B cell (primary cell): ENCODE data around the gene CHCHD3. TPM values are rescaled to one million over a fixed set of nuclear protein-coding genes. Genes with fewer than 3 reads are reported as not detected.

Experiments used
- ATAC-seq: fragments of 200-7000 bp; cut with Tn5 transposase; one replicate; pipeline ENCODE4 v1.10.0; 2021; ENCODE audit warnings: low read depth, mild to moderate bottlenecking, moderate number of reproducible peaks, moderate library complexity
- CTCF ChIA-PET: fragments of 350-600 bp; sonication (Branson Sonifier 250); formaldehyde crosslinking; loops from one replicate; lab custom pipeline; 2021; ENCODE audit warnings: antibody characterized with exemption, inconsistent platforms; lab: Charles Lee
- POLR2A ChIA-PET: fragments of 350-600 bp; sonication (Branson Sonifier 250); formaldehyde crosslinking; loops from one replicate; lab custom pipeline; 2021; ENCODE audit warnings: antibody characterized with exemption; lab: Charles Lee
- DNase-seq: peaks from one replicate; pipeline ENCODE4 v3.0.0; 2013
- H2AFZ ChIP-seq: 2 replicates; pipeline ENCODE4 v1.6.1; 2012; ENCODE audit warnings: mild to moderate bottlenecking, low read depth, low read length; ENCODE audit not compliant: insufficient read depth, poor library complexity, severe bottlenecking
- H3K27ac ChIP-seq, 2 donors: 1 replicate in 1 of 2; 2 replicates in 1 of 2; pipeline ENCODE4 v1.5.1; 2012 to 2013; ENCODE audit warnings: low read length in 2 of 2, mild to moderate bottlenecking in 2 of 2, moderate library complexity in 1 of 2
- H3K27me3 ChIP-seq, 4 experiments: fragments of 200-600 bp in 1 of 4; sonication (generic) in 1 of 4; replicated peaks in 1 of 4; 1 replicate in 2 of 4; 2 replicates in 2 of 4; pipeline versions ENCODE4 v1.6.1 to v1.7.0; 2013 to 2016; ENCODE audit warnings: low read length in 3 of 4, mild to moderate bottlenecking in 2 of 4, mixed read lengths in 1 of 4, moderate library complexity in 1 of 4; ENCODE audit not compliant: insufficient read depth in 4 of 4, control insufficient read depth in 3 of 4; ENCODE audit errors: control extremely low read depth in 1 of 4
- H3K36me3 ChIP-seq, 2 experiments: replicated peaks in 1 of 2; 1 replicate in 1 of 2; 2 replicates in 1 of 2; pipeline versions ENCODE4 v1.6.1 to v1.7.1; 2013; ENCODE audit warnings: low read length in 1 of 2; ENCODE audit not compliant: insufficient read depth in 2 of 2, control insufficient read depth in 1 of 2; ENCODE audit errors: control extremely low read depth in 1 of 2, extremely low read depth in 1 of 2
- H3K4me1 ChIP-seq, 2 donors: fragments of 200-600 bp in 1 of 2; sonication (generic) in 1 of 2; 1 replicate in 1 of 2; 2 replicates in 1 of 2; pipeline versions ENCODE4 v1.5.1 to v1.6.1; 2013 to 2017; ENCODE audit warnings: low read length in 2 of 2; ENCODE audit not compliant: control insufficient read depth in 2 of 2, insufficient read depth in 2 of 2
- H3K4me2 ChIP-seq: replicated peaks from 2 replicates; pipeline ENCODE3; 2012; ENCODE audit warnings: mild to moderate bottlenecking, low read depth, low read length; ENCODE audit not compliant: poor library complexity, severe bottlenecking
- H3K4me3 ChIP-seq, 5 experiments: fragments of 200-600 bp in 1 of 5; sonication (generic) in 1 of 5; 1 replicate in 3 of 5; 2 replicates in 2 of 5; pipeline versions ENCODE4 v1.5.1 to v1.7.0; 2011 to 2016; ENCODE audit warnings: low read length in 4 of 5, mild to moderate bottlenecking in 4 of 5, low read depth in 2 of 5, control low read depth in 1 of 5, moderate library complexity in 1 of 5; ENCODE audit not compliant: insufficient read depth in 1 of 5; ENCODE audit errors: control extremely low read depth in 1 of 5, extremely low read depth in 1 of 5
- H3K79me2 ChIP-seq: fragments of 200-600 bp; sonication (generic); one replicate; pipeline ENCODE4 v1.6.0; 2016; ENCODE audit warnings: low read length; ENCODE audit not compliant: control insufficient read depth, insufficient read depth
- H3K9ac ChIP-seq: fragments of 200-600 bp; sonication (generic); 2 replicates; pipeline ENCODE4 v1.6.1; 2017; ENCODE audit warnings: mild to moderate bottlenecking, low read length, moderate library complexity
- H3K9me3 ChIP-seq, 3 donors: one replicate each; pipeline versions ENCODE4 v1.6.1 to v1.7.1; 2013; ENCODE audit warnings: low read length in 2 of 3; ENCODE audit not compliant: control insufficient read depth in 2 of 3, insufficient read depth in 1 of 3; ENCODE audit errors: control extremely low read depth in 1 of 3
- H4K20me1 ChIP-seq: 2 replicates; pipeline ENCODE4 v1.6.0; 2012; ENCODE audit warnings: mild to moderate bottlenecking, low read length; ENCODE audit not compliant: insufficient read depth, control insufficient read depth, poor library complexity, severe bottlenecking
- H3K27ac Mint-ChIP-seq: one replicate; pipeline ENCODE4 v1.8.0; 2021; ENCODE audit warnings: mixed read lengths
- H3K27me3 Mint-ChIP-seq: one replicate; pipeline ENCODE4 v1.8.0; 2021; ENCODE audit warnings: mixed read lengths
- H3K4me1 Mint-ChIP-seq: one replicate; pipeline ENCODE4 v1.8.0; 2021; ENCODE audit warnings: mixed read lengths
- H3K4me3 Mint-ChIP-seq: one replicate; pipeline ENCODE4 v1.8.0; 2021; ENCODE audit warnings: mixed read lengths
- H3K9me3 Mint-ChIP-seq: one replicate; pipeline ENCODE4 v1.8.0; 2022; ENCODE audit warnings: mixed read lengths; ENCODE audit not compliant: insufficient read depth
- CTCF ChIP-seq: fragments of 200-600 bp; IDR thresholded peaks from one replicate; pipeline ENCODE4 v1.8.0; 2022; ENCODE audit warnings: antibody characterized with exemption, mild to moderate bottlenecking
- EZH2 ChIP-seq: IDR thresholded peaks from 2 replicates; pipeline ENCODE4 v1.6.1; 2012; ENCODE audit warnings: borderline replicate concordance, low read depth, mild to moderate bottlenecking, moderate library complexity, low read length; ENCODE audit not compliant: insufficient read depth, poor library complexity, severe bottlenecking
- WGBS: methylation state at CpG from one replicate; pipeline ENCODE4 v1.1.5; 2013; ENCODE audit warnings: missing lambda C conversion rate; ENCODE audit not compliant: insufficient coverage; 5-methylcytosine and 5-hydroxymethylcytosine counted together
- intact Hi-C: fragments of 100-400 bp; cut with micrococcal nuclease; formaldehyde crosslinking; loops from one replicate; pipeline ENCODE4 v1.10.0; 2022
- polyA plus RNA-seq: library from polyadenylated mRNA; depleted of rRNA; stranded (reverse); fragments of >200 nt; gene quantifications from 2 replicates; pipeline ENCODE4 v1.2.3, GENCODE V29; 2012
- total RNA-seq, 2 donors: library from RNA; stranded (reverse); fragments of 120-200 nt in 1 of 2; gene quantifications; 1 replicate in 1 of 2; 2 replicates in 1 of 2; pipeline versions ENCODE4 v1.2.3 to v1.2.4, GENCODE V29; 2013 to 2022

Gene CHCHD3
- total and polyA plus RNA-seq, 2 donors (not counting 1 experiment from before 2014, with no cell fraction given) = 20.1 to 38.4 TPM

- ChIA-PET POLR2A (no interaction called here), CTCF (no interaction called here)
- WGBS = no CpG with 5 or more reads among the region's 1 CpG
- H3K27ac ChIP-seq = no peak overlapping the region
- H3K27ac Mint-ChIP-seq = no peak overlapping the region
- DNase-seq (no peak), ATAC-seq (no peak)
- no peak overlapping the region for H3K4me3 Mint-ChIP-seq
- no peaks in the 10 kb centered on the region for H4K20me1 ChIP-seq
- no peaks in the 10 kb centered on the region for H3K4me1 ChIP-seq
- H3K9ac ChIP-seq = no peak overlapping the region
- H3K9me3 ChIP-seq = no peaks in the 10 kb centered on the region
- no peak overlapping the region for H2AFZ ChIP-seq
- H3K79me2 ChIP-seq = no peaks in the 10 kb centered on the region
- H3K4me1 Mint-ChIP-seq = peaks cover 5% of the 10 kb centered on the region
- no peaks in the 10 kb centered on the region for H3K36me3 ChIP-seq
- H3K9me3 Mint-ChIP-seq = no peaks in the 10 kb centered on the region
- intact Hi-C loops = no loop called here
- H3K27me3 ChIP-seq = no peaks in the 10 kb centered on the region
- H3K4me3 ChIP-seq = no peak overlapping the region
- H3K4me2 ChIP-seq = no peak overlapping the region
- no peak for TF ChIP-seq CTCF
- no peak for TF ChIP-seq EZH2
- H3K27me3 Mint-ChIP-seq = no peaks in the 10 kb centered on the region
Measured at GRCh38 chr7:132942701-132943100, 139.2 kb downstream of the CHCHD3 start.

GRCh38 chr7:132941905-132942304 is 140.0 kb downstream of the CHCHD3 start:
- Histone ChIP-seq H3K36me3 (no peaks in the 10 kb centered on the region), H3K4me3 (no peak overlapping the region), H3K79me2 (no peaks in the 10 kb centered on the region), H3K9me3 (no peaks in the 10 kb centered on the region), H2AFZ (no peak overlapping the region), H3K4me1 (no peaks in the 10 kb centered on the region), H3K9ac (no peak overlapping the region), H3K27ac (no peak overlapping the region), H4K20me1 (no peaks in the 10 kb centered on the region), H3K4me2 (no peak overlapping the region), H3K27me3 (no peaks in the 10 kb centered on the region)
- ChIA-PET POLR2A (no interaction called here), CTCF (no interaction called here)
- WGBS = no CpG with 5 or more reads among the region's 4 CpGs
- ATAC-seq (no peak), DNase-seq (no peak)
- H3K27me3 Mint-ChIP-seq = no peaks in the 10 kb centered on the region
- no peak overlapping the region for H3K27ac Mint-ChIP-seq
- H3K4me1 Mint-ChIP-seq = peaks cover 5% of the 10 kb centered on the region
- no peaks in the 10 kb centered on the region for H3K9me3 Mint-ChIP-seq
- no peak overlapping the region for H3K4me3 Mint-ChIP-seq
- no peak for TF ChIP-seq CTCF
- no peak for TF ChIP-seq EZH2
- intact Hi-C loops = no loop called here
